PFSK-1 (cell line): ENCODE measurements around the gene ADGRL3.

Experiments
- FOXP2 ChIP-seq: optimal IDR thresholded peaks from 2 replicates; pipeline ENCODE3; 2011; ENCODE audit warnings: borderline replicate concordance, control low read depth, inconsistent platforms; ENCODE audit not compliant: insufficient read depth; ENCODE audit errors: extremely low read length, extremely low read depth
- POLR2AphosphoS5 ChIP-seq: IDR thresholded peaks from 2 replicates; pipeline ENCODE4 v1.6.1; 2012; ENCODE audit warnings: low read depth, mild to moderate bottlenecking, control low read depth, low read length, moderate library complexity
- REST ChIP-seq, 2 experiments: IDR thresholded peaks; 2 replicates each; pipeline versions ENCODE4 v1.6.1 to v1.8.0; 2011 to 2012; ENCODE audit warnings: low read depth in 2 of 2, low read length in 2 of 2, control low read depth in 1 of 2, inconsistent platforms in 1 of 2, mild to moderate bottlenecking in 1 of 2, moderate library complexity in 1 of 2; ENCODE audit not compliant: insufficient read depth in 1 of 2
- SIN3A ChIP-seq: IDR thresholded peaks from 2 replicates; pipeline ENCODE4 v1.6.1; 2012; ENCODE audit warnings: mild to moderate bottlenecking, low read length, moderate library complexity, borderline replicate concordance; ENCODE audit not compliant: insufficient read depth
- TAF1 ChIP-seq: IDR thresholded peaks from 2 replicates; pipeline ENCODE4 v1.6.1; 2012; ENCODE audit warnings: low read length, control low read depth, borderline replicate concordance; ENCODE audit not compliant: insufficient read depth

Gene ADGRL3

GRCh38 chr4:61380865-61381264, 180.7 kb downstream of the ADGRL3 start:
- TF ChIP-seq TAF1 (no peak), SIN3A (no peak), POLR2AphosphoS5 (no peak), FOXP2 (no peak), REST (IDR thresholded peaks at IDR 0.05; ENCODE audit: insufficient read depth in 1 of 2, low read depth in 2 of 2, low read length in 2 of 2) (no peak)

- TF ChIP-seq TAF1 (no peak), REST (IDR thresholded peaks at IDR 0.05; ENCODE audit: insufficient read depth in 1 of 2, low read depth in 2 of 2, low read length in 2 of 2) (no peak), FOXP2 (no peak), SIN3A (no peak), POLR2AphosphoS5 (no peak)
Measured at GRCh38 chr4:61385256-61385655, 185.1 kb downstream of the ADGRL3 start.

GRCh38 chr4:61389640-61390039, 189.5 kb downstream of the ADGRL3 start:
- TF ChIP-seq REST (IDR thresholded peaks at IDR 0.05; ENCODE audit: insufficient read depth in 1 of 2, low read depth in 2 of 2, low read length in 2 of 2) (no peak), SIN3A (no peak), FOXP2 (no peak), POLR2AphosphoS5 (no peak), TAF1 (no peak)

GRCh38 chr4:61395754-61396153, 195.6 kb downstream of the ADGRL3 start:
- TF ChIP-seq FOXP2 (no peak), TAF1 (no peak)

GRCh38 chr4:61397174-61397573, 197.0 kb downstream of the ADGRL3 start:
- TF ChIP-seq TAF1: no peak
- no peak for TF ChIP-seq REST (IDR thresholded peaks at IDR 0.05; ENCODE audit: insufficient read depth in 1 of 2, low read depth in 2 of 2, low read length in 2 of 2)
- TF ChIP-seq POLR2AphosphoS5: no peak
- no peak for TF ChIP-seq FOXP2
- no peak for TF ChIP-seq SIN3A
